H9 (cell line): ENCODE measurements around the gene AMER3. TPM values are rescaled to one million over a fixed set of nuclear protein-coding genes. Genes with fewer than 3 reads are reported as not detected.

ENCODE experiments used
- DNase-seq: peaks from one replicate; pipeline ENCODE4 v3.0.0-alpha.2; 2017
- H2AFZ ChIP-seq: one replicate; pipeline ENCODE4 v1.6.1; 2013; ENCODE audit warnings: mild to moderate bottlenecking, low read length, control low read depth, moderate library complexity
- H2AK5ac ChIP-seq: 2 replicates; pipeline ENCODE4 v1.6.1; 2013; ENCODE audit warnings: low read length, control low read depth, mixed read lengths; ENCODE audit not compliant: insufficient read length
- H2BK120ac ChIP-seq: one replicate; pipeline ENCODE4 v1.6.1; 2013; ENCODE audit warnings: low read depth, mild to moderate bottlenecking, low read length, control low read depth, inconsistent platforms; ENCODE audit not compliant: poor library complexity, severe bottlenecking
- H2BK12ac ChIP-seq: 2 replicates; pipeline ENCODE4 v1.6.1; 2013; ENCODE audit warnings: low read length, control low read depth, mixed read lengths, low read depth; ENCODE audit not compliant: insufficient read length
- H2BK15ac ChIP-seq: 2 replicates; pipeline ENCODE4 v1.6.1; 2013; ENCODE audit warnings: low read depth, low read length, control low read depth
- H2BK20ac ChIP-seq: one replicate; pipeline ENCODE4 v1.6.1; 2013; ENCODE audit warnings: low read depth, mild to moderate bottlenecking, low read length, control low read depth, inconsistent platforms; ENCODE audit not compliant: poor library complexity, severe bottlenecking
- H2BK5ac ChIP-seq: 2 replicates; pipeline ENCODE4 v1.6.1; 2013; ENCODE audit warnings: low read length, control low read depth, mixed read lengths; ENCODE audit not compliant: insufficient read length
- H3K14ac ChIP-seq: 2 replicates; pipeline ENCODE4 v1.6.1; 2013; ENCODE audit warnings: low read length, control low read depth; ENCODE audit not compliant: insufficient read depth
- H3K18ac ChIP-seq: 2 replicates; pipeline ENCODE4 v1.6.1; 2013; ENCODE audit warnings: low read depth, mild to moderate bottlenecking, mixed read lengths, low read length, control low read depth; ENCODE audit not compliant: insufficient read length
- H3K23ac ChIP-seq: 2 replicates; pipeline ENCODE4 v1.6.1; 2013; ENCODE audit warnings: low read length, control low read depth, mixed read lengths, low read depth; ENCODE audit not compliant: insufficient read length
- H3K23me2 ChIP-seq: 2 replicates; pipeline ENCODE4 v1.6.1; 2013; ENCODE audit warnings: low read depth, mild to moderate bottlenecking, mixed read lengths, low read length, control low read depth; ENCODE audit not compliant: insufficient read length, poor library complexity, severe bottlenecking
- H3K27ac ChIP-seq: 2 replicates; pipeline ENCODE4 v1.5.1; 2013; ENCODE audit warnings: low read length, control low read depth, mixed read lengths, low read depth; ENCODE audit not compliant: insufficient read length
- H3K27me3 ChIP-seq: 2 replicates; pipeline ENCODE4 v1.6.1; 2013; ENCODE audit warnings: low read length, control low read depth, inconsistent platforms; ENCODE audit not compliant: insufficient read depth
- H3K4ac ChIP-seq: 2 replicates; pipeline ENCODE4 v1.6.1; 2013; ENCODE audit warnings: low read depth, mild to moderate bottlenecking, control low read depth, inconsistent platforms, low read length, moderate library complexity
- H3K4me1 ChIP-seq: 2 replicates; pipeline ENCODE4 v1.6.1; 2013; ENCODE audit warnings: low read length, control low read depth, inconsistent platforms; ENCODE audit not compliant: insufficient read depth
- H3K4me2 ChIP-seq: 2 replicates; pipeline ENCODE4 v1.6.1; 2013; ENCODE audit warnings: low read length, control low read depth, mixed read lengths; ENCODE audit not compliant: insufficient read length, insufficient read depth
- H3K56ac ChIP-seq: 2 replicates; pipeline ENCODE4 v1.6.1; 2013; ENCODE audit warnings: low read depth, mild to moderate bottlenecking, mixed read lengths, low read length, control low read depth; ENCODE audit not compliant: insufficient read length
- H3K79me1 ChIP-seq: 2 replicates; pipeline ENCODE4 v1.6.1; 2013; ENCODE audit warnings: low read depth, mild to moderate bottlenecking, moderate library complexity, low read length, control low read depth, inconsistent platforms; ENCODE audit not compliant: insufficient read depth, poor library complexity, severe bottlenecking
- H3K79me2 ChIP-seq: 2 replicates; pipeline ENCODE4 v1.6.1; 2013; ENCODE audit warnings: low read length, control low read depth, inconsistent platforms; ENCODE audit not compliant: insufficient read depth
- H3K9ac ChIP-seq: 2 replicates; pipeline ENCODE4 v1.6.1; 2013; ENCODE audit warnings: low read length, control low read depth, mixed read lengths; ENCODE audit not compliant: insufficient read length; ENCODE audit errors: extremely low read depth
- H3K9me3 ChIP-seq: one replicate; pipeline ENCODE4 v1.6.1; 2013; ENCODE audit warnings: low read depth, low read length, inconsistent platforms; ENCODE audit not compliant: control insufficient read depth
- H3T11ph ChIP-seq: one replicate; pipeline ENCODE4 v1.6.1; 2013; ENCODE audit warnings: mild to moderate bottlenecking, low read length, control low read depth, inconsistent platforms
- H4K20me1 ChIP-seq: one replicate; pipeline ENCODE4 v1.6.1; 2013; ENCODE audit not compliant: control insufficient read depth, insufficient read length, insufficient read depth
- H4K5ac ChIP-seq: 2 replicates; pipeline ENCODE4 v1.6.1; 2013; ENCODE audit warnings: low read depth, mild to moderate bottlenecking, mixed read lengths, low read length, control low read depth; ENCODE audit not compliant: insufficient read length
- H4K8ac ChIP-seq: replicated peaks from 2 replicates; pipeline ENCODE4 v1.6.1; 2013; ENCODE audit warnings: low read length, control low read depth, mixed read lengths, low read depth; ENCODE audit not compliant: insufficient read length
- H4K91ac ChIP-seq: 2 replicates; pipeline ENCODE4 v1.6.1; 2013; ENCODE audit warnings: low read depth, mild to moderate bottlenecking, moderate library complexity, mixed read lengths, low read length, control low read depth; ENCODE audit not compliant: insufficient read length
- H3K27ac Mint-ChIP-seq, 3 experiments: 2 replicates in 2 of 3; 3 replicates in 1 of 3; pipeline ENCODE4 v1.8.0; 2020 to 2021; ENCODE audit warnings: mixed read lengths in 3 of 3, mild to moderate bottlenecking in 1 of 3, moderate library complexity in 1 of 3
- H3K27me3 Mint-ChIP-seq: 2 replicates; pipeline ENCODE4 v1.8.0; 2021; ENCODE audit warnings: low read depth, mild to moderate bottlenecking, moderate library complexity, mixed read lengths
- H3K36me3 Mint-ChIP-seq, 3 experiments: 2 replicates in 2 of 3; 3 replicates in 1 of 3; pipeline ENCODE4 v1.8.0; 2020 to 2021; ENCODE audit warnings: low read depth in 3 of 3, mixed read lengths in 3 of 3; ENCODE audit not compliant: insufficient read depth in 1 of 3
- H3K4me1 Mint-ChIP-seq, 2 experiments: 2 replicates each; pipeline ENCODE4 v1.8.0; 2020; ENCODE audit warnings: mixed read lengths in 2 of 2
- H3K4me3 Mint-ChIP-seq, 2 experiments: 2 replicates in 1 of 2; 3 replicates in 1 of 2; pipeline ENCODE4 v1.8.0; 2020 to 2021; ENCODE audit warnings: mild to moderate bottlenecking in 2 of 2, mixed read lengths in 2 of 2, moderate library complexity in 1 of 2
- H3K9me3 Mint-ChIP-seq, 2 experiments: 2 replicates in 1 of 2; 3 replicates in 1 of 2; pipeline ENCODE4 v1.8.0; 2020; ENCODE audit warnings: mild to moderate bottlenecking in 2 of 2, mixed read lengths in 2 of 2, moderate library complexity in 1 of 2
- WGBS: extraction: QIAGEN DNeasy Blood & Tissue Kit; methylation state at CpG from one replicate; pipeline ENCODE4 v1.1.7; 2013; ENCODE audit warnings: missing lambda C conversion rate, low lambda C conversion rate, mixed read lengths; ENCODE audit not compliant: insufficient read length; ENCODE audit errors: extremely low coverage; 5-methylcytosine and 5-hydroxymethylcytosine counted together
- total RNA-seq: library from RNA; stranded (reverse); gene quantifications from 2 replicates; pipeline ENCODE4 v1.2.1, GENCODE V29; 2021
- TF ChIP-seq, protein P1 (sequence below): fragments of 200-600 bp; sonication (generic); conservative IDR thresholded peaks from 3 replicates; pipeline ENCODE4 v1.8.0; 2021; ENCODE audit warnings: antibody characterized with exemption, mild to moderate bottlenecking

The AMER3 gene
- total RNA-seq, 1 experiment from 2014 or later, result 0.59 TPM

DNA sequence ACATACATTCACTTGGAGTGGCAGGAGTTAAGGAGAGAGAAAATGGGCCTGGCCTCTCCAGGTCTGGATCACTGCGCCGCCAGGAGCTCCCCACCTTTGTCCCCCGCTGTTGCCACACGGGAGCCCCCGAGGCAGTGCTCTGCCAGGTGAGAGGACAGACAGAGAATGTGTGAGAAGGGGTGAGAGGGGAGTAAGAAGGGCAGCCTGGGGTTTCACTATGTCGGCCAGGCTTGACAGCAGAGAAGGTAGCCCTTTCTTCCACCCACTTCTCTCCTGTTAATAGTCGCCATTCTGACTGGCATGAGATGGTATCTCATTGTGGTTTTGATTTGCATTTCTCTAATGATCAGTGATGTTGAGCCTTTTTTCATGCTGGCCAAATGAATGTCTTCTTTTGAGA is 55.1 kb downstream of the AMER3 start:
- no peak for DNase-seq
- TF ChIP-seq, protein P1, sequence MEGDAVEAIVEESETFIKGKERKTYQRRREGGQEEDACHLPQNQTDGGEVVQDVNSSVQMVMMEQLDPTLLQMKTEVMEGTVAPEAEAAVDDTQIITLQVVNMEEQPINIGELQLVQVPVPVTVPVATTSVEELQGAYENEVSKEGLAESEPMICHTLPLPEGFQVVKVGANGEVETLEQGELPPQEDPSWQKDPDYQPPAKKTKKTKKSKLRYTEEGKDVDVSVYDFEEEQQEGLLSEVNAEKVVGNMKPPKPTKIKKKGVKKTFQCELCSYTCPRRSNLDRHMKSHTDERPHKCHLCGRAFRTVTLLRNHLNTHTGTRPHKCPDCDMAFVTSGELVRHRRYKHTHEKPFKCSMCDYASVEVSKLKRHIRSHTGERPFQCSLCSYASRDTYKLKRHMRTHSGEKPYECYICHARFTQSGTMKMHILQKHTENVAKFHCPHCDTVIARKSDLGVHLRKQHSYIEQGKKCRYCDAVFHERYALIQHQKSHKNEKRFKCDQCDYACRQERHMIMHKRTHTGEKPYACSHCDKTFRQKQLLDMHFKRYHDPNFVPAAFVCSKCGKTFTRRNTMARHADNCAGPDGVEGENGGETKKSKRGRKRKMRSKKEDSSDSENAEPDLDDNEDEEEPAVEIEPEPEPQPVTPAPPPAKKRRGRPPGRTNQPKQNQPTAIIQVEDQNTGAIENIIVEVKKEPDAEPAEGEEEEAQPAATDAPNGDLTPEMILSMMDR, result no peak
- H3K18ac ChIP-seq, result no peak overlapping the region
- WGBS, result no CpG with 5 or more reads among the region's 7 CpGs
- H2AFZ ChIP-seq, result no peak overlapping the region
- Mint-ChIP-seq H3K27ac (no peak overlapping the region; a peak in 2 of 7 replicates), H3K4me3 (no peak overlapping the region), H3K36me3 (peaks cover 0 to 2% (median 0%) of the 10 kb centered on the region in 3 experiments; a peak in 1 of 7 replicates), H3K4me1 (peaks cover 2 to 5% of the 10 kb centered on the region in 2 experiments; a peak in 3 of 4 replicates), H3K9me3 (peaks cover 0 to 3% of the 10 kb centered on the region in 2 experiments; a peak in 3 of 5 replicates), H3K27me3 (no peaks in the 10 kb centered on the region; the same call in 1 of the 2 replicates)
- no peak overlapping the region for H3K4ac ChIP-seq
- no peak overlapping the region for H4K5ac ChIP-seq
- H3K79me2 ChIP-seq, result no peaks in the 10 kb centered on the region
- no peaks in the 10 kb centered on the region for H4K20me1 ChIP-seq
- no peak overlapping the region for H4K8ac ChIP-seq
- H3K4me1 ChIP-seq, result no peaks in the 10 kb centered on the region
- no peak overlapping the region for H3K4me2 ChIP-seq
- no peak overlapping the region for H3T11ph ChIP-seq
- no peak overlapping the region; the same call in 1 of the 2 replicates for H3K14ac ChIP-seq
- no peaks in the 10 kb centered on the region for H3K27me3 ChIP-seq
- H3K79me1 ChIP-seq, result no peaks in the 10 kb centered on the region
- H3K23ac ChIP-seq, result no peak overlapping the region
- H2BK12ac ChIP-seq, result no peak overlapping the region
- no peak overlapping the region for H4K91ac ChIP-seq
- no peak overlapping the region for H3K9ac ChIP-seq
- no peak overlapping the region for H2AK5ac ChIP-seq
- no peaks in the 10 kb centered on the region for H3K9me3 ChIP-seq
- no peak overlapping the region for H2BK5ac ChIP-seq
- no peaks in the 10 kb centered on the region for H3K23me2 ChIP-seq
- H2BK120ac ChIP-seq, result no peak overlapping the region
- H3K56ac ChIP-seq, result no peak overlapping the region
- H3K27ac ChIP-seq, result no peak overlapping the region
- H2BK20ac ChIP-seq, result no peak overlapping the region
- H2BK15ac ChIP-seq, result no peak overlapping the region
